HG03095 (cell line): Measurements from ENCODE around the gene TWIST2.

Experiments used
- ATAC-seq: cut with Tn5 transposase; IDR thresholded peaks from one replicate; pipeline ENCODE4 v1.9.1; 2021; ENCODE audit warnings: moderate library complexity; ENCODE audit not compliant: unreplicated experiment

TWIST2 gene

DNA sequence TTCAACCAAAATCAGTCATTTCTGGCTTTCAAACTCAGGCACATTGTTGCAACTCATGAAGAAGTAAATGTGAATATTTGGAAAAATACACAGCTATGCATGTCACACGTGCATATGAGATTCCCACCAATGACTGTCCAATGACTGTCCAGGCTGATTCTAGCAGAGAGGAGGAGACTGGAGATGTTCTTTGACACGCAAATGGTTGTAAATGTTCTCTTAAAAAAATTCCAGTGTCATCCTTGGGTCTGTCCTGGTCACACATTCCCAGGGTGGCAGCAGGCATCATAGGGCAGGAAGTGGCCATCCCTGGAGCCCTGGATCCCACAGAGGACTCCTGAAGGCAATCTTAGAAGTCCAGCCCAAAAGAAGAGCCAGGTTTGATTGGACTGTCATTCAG, 40.9 kb downstream of the TWIST2 start:
- no peak for ATAC-seq

DNA sequence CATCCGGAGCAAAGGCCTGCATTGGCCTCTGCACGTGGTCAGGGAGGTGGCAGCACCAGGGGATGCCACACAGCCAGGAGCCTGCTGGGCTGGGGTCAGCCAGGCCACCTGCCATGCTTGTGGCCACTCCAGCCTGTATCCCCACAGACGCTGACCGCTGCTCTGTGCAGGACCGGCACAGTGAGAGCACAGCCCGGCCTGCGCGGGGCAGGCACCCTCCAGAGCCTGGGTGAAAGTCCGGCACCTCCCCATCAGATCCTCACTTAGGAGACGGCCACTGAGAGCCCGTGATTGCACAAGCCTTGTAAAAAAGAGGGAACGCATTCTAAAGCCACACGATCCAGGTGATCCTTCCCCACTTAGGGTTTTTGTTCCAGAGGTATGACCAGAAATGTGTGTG, 42.2 kb downstream of the TWIST2 start:
- ATAC-seq: no peak

DNA sequence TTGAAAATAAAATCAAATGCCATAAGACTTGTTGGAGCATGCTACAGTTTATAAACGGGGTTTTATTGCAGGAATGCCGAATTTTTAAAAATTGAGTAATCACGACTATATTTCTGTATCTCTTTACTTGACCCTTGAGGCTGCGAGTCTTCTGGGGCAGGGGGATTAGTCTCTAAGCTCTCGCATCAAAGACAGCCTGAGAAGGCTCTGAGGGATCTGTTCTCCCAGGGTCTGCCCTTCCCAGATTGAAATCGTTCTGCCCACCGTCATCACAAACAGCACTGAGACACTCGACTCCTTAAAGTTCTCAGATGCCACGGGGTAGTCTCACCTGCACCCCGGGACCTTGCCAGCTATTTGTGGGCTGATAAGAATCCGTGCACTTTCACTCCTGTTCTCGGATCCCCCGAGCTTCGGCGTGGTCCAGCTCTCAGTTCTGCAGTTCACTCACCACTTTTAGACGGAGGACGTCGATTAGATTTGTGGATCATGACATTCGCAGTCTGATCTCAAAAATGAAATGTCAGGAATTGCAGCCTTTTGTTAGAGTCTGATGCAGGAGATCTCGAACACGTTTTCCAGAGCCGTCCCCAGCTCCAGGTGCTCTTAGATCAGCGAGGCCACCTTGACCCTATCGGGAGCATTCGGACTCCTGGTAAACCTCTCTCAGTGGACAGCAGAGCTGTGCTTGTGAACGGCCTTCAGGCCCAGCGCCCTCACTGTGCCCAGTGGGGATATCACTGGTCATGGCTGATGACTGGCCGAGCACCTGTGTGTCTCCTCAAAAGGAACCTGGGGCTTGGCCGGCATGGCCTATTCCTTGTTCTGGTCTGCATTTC, 43.0 kb downstream of the TWIST2 start:
- ATAC-seq: no peak

DNA sequence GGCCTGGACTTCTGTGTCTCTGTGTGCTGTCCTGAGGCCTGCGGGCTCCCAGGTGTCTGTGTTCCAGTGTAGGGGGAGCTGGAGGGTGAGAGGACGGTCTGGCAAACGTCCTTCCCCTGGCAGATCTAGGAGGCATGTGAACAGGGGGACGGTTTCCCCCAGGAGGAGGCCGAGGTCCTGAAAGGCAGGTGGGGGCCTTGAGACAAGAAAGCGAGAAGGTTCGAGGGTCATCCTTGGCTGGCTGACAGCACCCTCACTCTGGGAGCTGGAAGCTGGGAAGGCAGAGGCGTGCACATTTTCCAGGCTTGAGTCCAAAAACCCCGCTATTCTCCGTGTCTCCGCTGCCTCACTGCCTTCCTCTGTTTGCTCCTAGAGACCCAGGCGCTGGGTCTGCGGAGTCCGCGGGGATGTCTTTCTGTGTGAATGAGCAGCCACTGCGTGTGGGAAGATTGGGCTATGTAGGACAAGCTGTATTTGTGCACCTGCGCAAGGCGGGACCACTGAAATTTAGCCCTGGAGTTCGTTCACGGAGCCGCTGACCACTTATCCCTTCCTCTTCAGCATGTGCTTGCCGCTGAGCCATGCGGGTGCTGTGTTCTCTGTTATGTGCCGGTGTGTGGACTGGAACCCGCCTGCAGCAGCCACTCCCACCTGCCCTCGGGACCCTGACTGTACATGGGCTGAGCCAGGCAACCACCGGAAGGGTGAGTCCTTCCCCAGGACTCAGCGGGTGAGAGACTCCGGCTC, 43.7 kb downstream of the TWIST2 start:
- no peak for ATAC-seq

GRCh38 chr2:238892204-238892500, 44.3 kb downstream of the TWIST2 start:
- ATAC-seq: no peak

- no peak for ATAC-seq
These were observed 44.9 kb downstream of the TWIST2 start for GRCh38 chr2:238892796-238893195.

DNA sequence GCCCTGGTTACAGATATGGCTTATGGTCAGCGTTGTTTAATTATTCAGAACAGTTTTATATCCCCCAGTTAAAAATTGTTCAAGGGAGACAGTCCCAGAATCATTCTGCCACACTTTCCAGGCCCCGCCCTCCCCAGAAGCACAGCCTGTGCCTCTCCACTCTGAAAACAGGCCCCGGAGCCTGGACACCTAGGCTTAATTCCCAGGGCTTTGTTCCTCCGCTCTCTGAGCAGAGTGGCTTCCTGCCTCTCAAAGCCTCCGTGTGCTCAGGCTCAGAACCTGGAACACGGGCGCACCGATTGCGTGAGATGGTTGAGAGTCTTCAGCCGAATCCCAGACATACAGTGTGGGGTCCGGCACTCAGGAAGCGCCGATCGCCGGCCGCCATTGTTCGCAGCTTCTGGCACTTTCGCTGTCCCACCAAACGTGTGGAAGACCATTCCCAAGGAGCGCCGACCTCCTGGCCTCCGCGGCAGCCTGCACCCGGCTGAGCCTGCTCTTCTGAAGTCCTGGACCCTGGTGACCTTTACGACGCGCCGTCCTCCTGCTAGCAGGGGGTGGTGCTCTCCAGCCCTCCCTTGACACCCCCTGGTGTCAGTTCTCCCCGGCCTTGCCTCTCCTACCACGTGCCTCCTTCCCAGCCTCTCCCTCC, 45.6 kb downstream of the TWIST2 start:
- ATAC-seq: no peak

DNA sequence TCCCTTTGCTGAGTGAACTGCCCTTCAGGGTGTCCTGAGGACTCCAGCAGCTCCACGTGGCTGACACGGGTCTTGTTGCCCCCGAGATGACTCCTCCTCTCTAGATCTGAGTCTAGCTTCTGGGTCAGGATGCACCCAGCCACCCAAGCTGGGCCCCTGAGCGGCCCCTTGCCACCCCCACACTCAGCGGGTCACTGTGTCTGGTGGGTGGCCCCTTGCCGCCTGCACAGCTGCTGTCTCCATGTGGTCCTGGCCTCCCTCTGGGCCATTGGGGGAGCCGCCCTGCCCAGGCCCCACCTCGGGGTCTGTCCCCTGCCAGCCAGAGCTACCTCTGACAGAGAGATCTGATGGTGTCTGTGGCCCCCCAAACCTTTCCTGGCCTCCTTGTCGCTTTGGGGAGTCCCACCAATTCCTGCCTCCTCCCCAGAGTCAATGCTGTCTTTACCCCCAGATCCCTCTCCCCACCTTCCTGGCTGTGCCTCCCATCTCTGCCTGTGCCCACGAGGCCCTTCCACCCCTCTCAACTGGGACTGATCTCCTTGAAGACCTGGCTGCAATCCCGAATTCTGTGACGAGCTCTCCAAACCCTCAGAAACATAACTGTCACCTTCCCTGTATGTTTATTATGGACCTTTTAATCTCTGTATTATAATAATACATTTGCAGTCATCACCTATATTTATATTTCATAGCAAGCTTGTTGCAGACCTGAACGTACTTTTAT, 46.5 kb downstream of the TWIST2 start:
- no peak for ATAC-seq

DNA sequence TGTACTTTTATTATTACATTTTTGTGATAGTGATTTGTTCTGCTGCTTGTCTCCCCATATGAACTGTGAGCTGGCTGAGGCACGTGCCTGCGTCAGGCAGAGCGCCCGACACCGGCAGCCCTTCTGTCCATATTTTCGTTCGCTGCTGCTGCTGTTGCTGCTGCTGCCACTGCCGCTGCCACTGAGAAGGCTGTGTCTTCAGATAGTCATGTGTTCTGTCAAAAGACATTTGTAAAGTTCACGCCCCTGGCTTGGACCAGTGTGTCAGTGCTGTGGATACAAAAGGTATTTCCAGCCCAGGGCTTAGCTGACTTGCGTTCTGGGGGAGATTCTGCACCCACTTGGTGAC, 47.0 kb downstream of the TWIST2 start:
- ATAC-seq: no peak

- no peak for ATAC-seq
These were observed 47.5 kb downstream of the TWIST2 start for GRCh38 chr2:238895361-238895882.

GRCh38 chr2:238895891-238896600, 48.2 kb downstream of the TWIST2 start:
- ATAC-seq: no peak

DNA sequence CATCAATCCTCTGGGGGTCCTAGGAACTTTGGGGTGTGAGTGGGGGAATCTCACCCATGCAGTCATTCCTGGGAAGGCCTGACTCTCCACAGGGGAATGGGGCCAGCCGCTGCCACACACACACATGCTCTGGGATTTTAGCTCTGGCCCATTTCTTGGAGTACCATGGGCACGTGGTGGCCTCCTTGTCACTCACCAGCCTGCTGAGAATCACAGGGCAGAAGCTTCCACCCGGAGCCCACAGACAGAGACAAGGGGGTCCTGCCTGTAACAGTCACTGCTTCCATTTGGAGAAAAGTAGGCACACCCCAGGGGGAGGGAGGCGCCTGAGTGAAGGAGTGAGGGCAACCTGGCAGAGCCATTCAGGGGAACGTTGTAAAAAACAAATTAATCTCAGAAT, 48.8 kb downstream of the TWIST2 start:
- no peak for ATAC-seq

- no peak for ATAC-seq
These were observed 49.4 kb downstream of the TWIST2 start for GRCh38 chr2:238897122-238897880.

- ATAC-seq: no peak
These were observed 50.0 kb downstream of the TWIST2 start for GRCh38 chr2:238897911-238898311.

- no peak for ATAC-seq
These were observed 50.8 kb downstream of the TWIST2 start for GRCh38 chr2:238898534-238899281.

GRCh38 chr2:238899386-238899785, 51.5 kb downstream of the TWIST2 start:
- no peak for ATAC-seq

GRCh38 chr2:238900511-238900910, 52.6 kb downstream of the TWIST2 start:
- no peak for ATAC-seq

GRCh38 chr2:238901461-238902057, 53.7 kb downstream of the TWIST2 start:
- ATAC-seq: no peak

DNA sequence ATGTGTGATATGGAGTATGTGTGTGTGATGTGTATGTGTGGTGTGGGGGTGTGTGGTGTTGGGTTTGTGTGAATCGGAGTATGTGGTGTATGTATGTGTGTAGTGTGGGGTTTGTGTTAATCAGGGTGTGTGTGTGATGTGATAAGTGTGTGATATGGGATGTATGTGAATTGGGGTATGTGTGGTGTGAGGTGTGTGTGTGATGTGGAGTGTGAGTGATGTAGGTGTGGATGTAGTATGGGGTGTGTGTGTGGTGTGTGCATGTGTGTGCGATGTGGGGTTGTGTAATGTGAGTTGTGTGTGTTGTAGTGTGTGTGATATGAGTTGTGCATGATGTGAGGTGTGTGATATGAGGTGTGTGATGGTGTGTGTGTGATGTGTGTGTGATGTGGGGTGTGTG, 54.4 kb downstream of the TWIST2 start:
- ATAC-seq: no peak
